Heart left ventricle (tissue), 13 donors: ENCODE data around the gene MAPT.

Experiments used
- CTCF ChIP-seq, 12 donors: fragments of 200-600 bp; sonication (generic) in 4 of 12; IDR thresholded peaks; one replicate each; pipeline versions ENCODE4 v1.5.0 to v1.8.0; 2018 to 2022; ENCODE audit warnings: antibody characterized with exemption in 12 of 12, mild to moderate bottlenecking in 5 of 12
- POLR2A ChIP-seq, 2 donors: fragments of 450-650 bp; IDR thresholded peaks; one replicate each; pipeline ENCODE4 v1.6.1; 2017; ENCODE audit warnings: antibody characterized with exemption in 2 of 2, mild to moderate bottlenecking in 2 of 2, moderate library complexity in 2 of 2
- donor health status: ischemic (EF 13 %, LVEDD 7.1; RV severe dilation, severe dysfunction).
- donor health status: DM: no; HTN: yes; CAD: no.
- donor health status: DM: no; HTN: no; CAD: no.
- donor health status: ischemic (EF 25% LVEDD 6.9; RV normal size, moderate dysfunction).
- donor health status: ischemic (EF 25% LVEDD 5.7; RV mildly dilated, moderate dysfunction).
- donor health status: ischemic (EF 35%, LVEDD 5.7; RV mildly dilated, moderate dysfunction).
- donor health status: nonischemic (EF 11% LVEDD 7.7; RV severe dilation, severe dysfunction).
- donor health status: DM: yes; HTN: yes; CAD: no.
- donor health status: PGD.
- donor health status: ischemic (EF 29% LVEDD 5.4; RV normal size, mild dysfunction).
- donor health status: nonischemic (EF 23%, LVEDD 6.1; RV moderate dilation, normal function).

GRCh38 chr17:45966606-45967280 is 72.4 kb downstream of the MAPT start:
- TF ChIP-seq CTCF (IDR thresholded peaks at IDR 0.05) (no peak), POLR2A (IDR thresholded peaks at IDR 0.05) (no peak)
